A673 (cell line): ENCODE data around the gene DSCAM.

Source experiments
- EZH2 ChIP-seq: fragments of 200-600 bp; sonication (generic); IDR thresholded peaks from 2 replicates; pipeline ENCODE4 v1.6.1; 2017; ENCODE audit warnings: borderline replicate concordance, low read depth, mild to moderate bottlenecking, mixed read lengths, antibody characterized with exemption, low read length; ENCODE audit not compliant: poor library complexity, severe bottlenecking
- TF ChIP-seq, protein P1 (sequence below): fragments of 300-800, 200-600 bp; sonication (generic); conservative IDR thresholded peaks from 2 replicates; pipeline ENCODE4 v1.5.1; 2017; ENCODE audit warnings: low read depth, mild to moderate bottlenecking, antibody characterized with exemption, low read length, moderate library complexity, mixed read lengths

DNA sequence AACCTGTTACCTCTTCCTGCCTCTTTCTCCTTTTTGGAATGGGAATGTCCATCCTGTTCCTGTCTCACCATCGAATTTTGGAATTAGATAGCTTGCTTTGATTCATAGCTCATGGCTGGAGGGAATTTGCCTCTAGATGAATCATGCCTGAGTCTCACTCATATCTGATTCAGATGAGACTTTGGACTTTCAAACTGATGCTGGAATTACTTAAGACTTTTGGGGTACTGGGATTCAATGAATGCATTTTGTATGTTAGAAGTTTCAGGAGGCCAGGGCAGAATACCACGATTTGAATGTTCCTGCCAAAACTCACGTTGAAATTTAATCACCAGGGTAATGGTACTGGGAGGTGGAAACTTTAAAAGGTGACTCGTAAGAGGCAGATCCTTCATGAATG lies 132.4 kb downstream of the DSCAM start:
- TF ChIP-seq EZH2 = no peak
- TF ChIP-seq, protein P1, sequence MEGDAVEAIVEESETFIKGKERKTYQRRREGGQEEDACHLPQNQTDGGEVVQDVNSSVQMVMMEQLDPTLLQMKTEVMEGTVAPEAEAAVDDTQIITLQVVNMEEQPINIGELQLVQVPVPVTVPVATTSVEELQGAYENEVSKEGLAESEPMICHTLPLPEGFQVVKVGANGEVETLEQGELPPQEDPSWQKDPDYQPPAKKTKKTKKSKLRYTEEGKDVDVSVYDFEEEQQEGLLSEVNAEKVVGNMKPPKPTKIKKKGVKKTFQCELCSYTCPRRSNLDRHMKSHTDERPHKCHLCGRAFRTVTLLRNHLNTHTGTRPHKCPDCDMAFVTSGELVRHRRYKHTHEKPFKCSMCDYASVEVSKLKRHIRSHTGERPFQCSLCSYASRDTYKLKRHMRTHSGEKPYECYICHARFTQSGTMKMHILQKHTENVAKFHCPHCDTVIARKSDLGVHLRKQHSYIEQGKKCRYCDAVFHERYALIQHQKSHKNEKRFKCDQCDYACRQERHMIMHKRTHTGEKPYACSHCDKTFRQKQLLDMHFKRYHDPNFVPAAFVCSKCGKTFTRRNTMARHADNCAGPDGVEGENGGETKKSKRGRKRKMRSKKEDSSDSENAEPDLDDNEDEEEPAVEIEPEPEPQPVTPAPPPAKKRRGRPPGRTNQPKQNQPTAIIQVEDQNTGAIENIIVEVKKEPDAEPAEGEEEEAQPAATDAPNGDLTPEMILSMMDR = no peak
